ENCODE measurements around the gene ATP1A1.
A peak's percentile ranks its signal among the peaks of the same experiment; 100 is the strongest.

The ATP1A1 gene

GRCh38 chr1:116345843-116346242, 27.2 kb upstream of the ATP1A1 start:
- peak; percentile 26 for DNase-seq

GRCh38 chr1:116346943-116347673, 25.9 kb upstream of the ATP1A1 start:
- DNase-seq, result no peak

- DNase-seq, result no peak
These were observed 25.3 kb upstream of the ATP1A1 start for GRCh38 chr1:116347696-116348095.

- no peak for DNase-seq
These were observed 22.9 kb upstream of the ATP1A1 start for GRCh38 chr1:116350097-116350645.

GRCh38 chr1:116351914-116352313, 21.1 kb upstream of the ATP1A1 start:
- no peak for DNase-seq

GRCh38 chr1:116352349-116352813, 20.7 kb upstream of the ATP1A1 start:
- no peak for DNase-seq

GRCh38 chr1:116353155-116353554, 19.9 kb upstream of the ATP1A1 start:
- DNase-seq, result no peak

GRCh38 chr1:116356067-116356466, 17.0 kb upstream of the ATP1A1 start:
- DNase-seq, result no peak

GRCh38 chr1:116356673-116357072, 16.4 kb upstream of the ATP1A1 start:
- DNase-seq, result no peak

- DNase-seq, result no peak
These were observed 15.6 kb upstream of the ATP1A1 start for GRCh38 chr1:116357487-116357886.

GRCh38 chr1:116359060-116359830, 13.8 kb upstream of the ATP1A1 start:
- DNase-seq, result no peak

- no peak for DNase-seq
These were observed 13.2 kb upstream of the ATP1A1 start for GRCh38 chr1:116359871-116360270.

- no peak for DNase-seq
These were observed 12.4 kb upstream of the ATP1A1 start for GRCh38 chr1:116360429-116361173.

- no peak for DNase-seq
These were observed 11.4 kb upstream of the ATP1A1 start for GRCh38 chr1:116361648-116362047.

GRCh38 chr1:116362050-116362449, 11.0 kb upstream of the ATP1A1 start:
- no peak for DNase-seq

GRCh38 chr1:116365353-116365780, 7.7 kb upstream of the ATP1A1 start:
- DNase-seq, result no peak

GRCh38 chr1:116365857-116366256, 7.2 kb upstream of the ATP1A1 start:
- no peak for DNase-seq

GRCh38 chr1:116367256-116367945, 5.6 kb upstream of the ATP1A1 start:
- no peak for DNase-seq

- no peak for DNase-seq
These were observed 4.8 kb upstream of the ATP1A1 start for GRCh38 chr1:116368241-116368640.

- DNase-seq, result no peak
These were observed 2.9 kb upstream of the ATP1A1 start for GRCh38 chr1:116370181-116370580.

GRCh38 chr1:116371752-116372151, 1.3 kb upstream of the ATP1A1 start:
- DNase-seq, result no peak

- DNase-seq, result no peak
These were observed 853 bp upstream of the ATP1A1 start for GRCh38 chr1:116372191-116372590.

Data from NCI-H2029 (cell line).